ENCODE results near the gene METTL1.
A peak's percentile ranks its signal among the peaks of the same experiment; 100 is the strongest.

The METTL1 gene

DNA sequence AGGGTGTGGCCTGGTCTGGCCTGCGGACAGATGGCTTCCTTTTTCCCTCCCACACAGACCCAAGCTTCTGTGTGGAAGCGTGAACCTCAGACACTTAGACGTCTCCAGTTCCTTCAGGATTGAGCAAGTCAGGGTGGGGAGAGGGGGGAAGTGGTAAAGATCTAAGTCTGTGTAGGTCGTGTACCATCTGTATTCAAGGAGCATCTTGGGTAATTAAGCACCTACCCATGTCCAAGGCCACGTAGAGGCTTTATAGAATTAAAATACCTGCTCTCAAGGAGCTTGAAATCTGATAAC, 44.9 kb upstream of the METTL1 start:
- no peaks in the 10 kb centered on the region for H3K9me3 ChIP-seq (ENCODE audit: insufficient read depth, low read length, severe bottlenecking)
- no peak overlapping the region for H3K9ac ChIP-seq (ENCODE audit: low read depth, low read length)
- peaks cover 8% of the 10 kb centered on the region for H3K36me3 ChIP-seq (ENCODE audit: insufficient read depth, low read length)
- no peak for ATAC-seq (ENCODE audit: insufficient read depth, low read depth)
- no peak overlapping the region for H3K27ac ChIP-seq (ENCODE audit: low read length)
- H3K27me3 ChIP-seq (ENCODE audit: insufficient read depth, low read length, poor library complexity), result no peaks in the 10 kb centered on the region
- no peak overlapping the region for H2AFZ ChIP-seq (ENCODE audit: low read depth, low read length)
- no peaks in the 10 kb centered on the region for H3K4me1 ChIP-seq (ENCODE audit: insufficient read depth, low read length)
- 0 out of 2 replicates have a peak, but pooled peaks cover 3% of the 10 kb centered on the region for H4K20me1 ChIP-seq (ENCODE audit: insufficient read depth, low read length)
- H3K79me2 ChIP-seq (ENCODE audit: insufficient read depth, low read length), result no peaks in the 10 kb centered on the region
- H3K4me3 ChIP-seq (ENCODE audit: low read depth in 1 of 2, low read length in 2 of 2), result no peak overlapping the region
- DNase-seq, result no peak
- no peak overlapping the region for H3K4me2 ChIP-seq (ENCODE audit: insufficient read depth, low read length)
- TF ChIP-seq, protein P1, sequence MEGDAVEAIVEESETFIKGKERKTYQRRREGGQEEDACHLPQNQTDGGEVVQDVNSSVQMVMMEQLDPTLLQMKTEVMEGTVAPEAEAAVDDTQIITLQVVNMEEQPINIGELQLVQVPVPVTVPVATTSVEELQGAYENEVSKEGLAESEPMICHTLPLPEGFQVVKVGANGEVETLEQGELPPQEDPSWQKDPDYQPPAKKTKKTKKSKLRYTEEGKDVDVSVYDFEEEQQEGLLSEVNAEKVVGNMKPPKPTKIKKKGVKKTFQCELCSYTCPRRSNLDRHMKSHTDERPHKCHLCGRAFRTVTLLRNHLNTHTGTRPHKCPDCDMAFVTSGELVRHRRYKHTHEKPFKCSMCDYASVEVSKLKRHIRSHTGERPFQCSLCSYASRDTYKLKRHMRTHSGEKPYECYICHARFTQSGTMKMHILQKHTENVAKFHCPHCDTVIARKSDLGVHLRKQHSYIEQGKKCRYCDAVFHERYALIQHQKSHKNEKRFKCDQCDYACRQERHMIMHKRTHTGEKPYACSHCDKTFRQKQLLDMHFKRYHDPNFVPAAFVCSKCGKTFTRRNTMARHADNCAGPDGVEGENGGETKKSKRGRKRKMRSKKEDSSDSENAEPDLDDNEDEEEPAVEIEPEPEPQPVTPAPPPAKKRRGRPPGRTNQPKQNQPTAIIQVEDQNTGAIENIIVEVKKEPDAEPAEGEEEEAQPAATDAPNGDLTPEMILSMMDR (IDR thresholded peaks at IDR 0.05; ENCODE audit: borderline replicate concordance, extremely low read depth, low read length, poor library complexity, severe bottlenecking), result no peak
- TF ChIP-seq EZH2 (IDR thresholded peaks at IDR 0.05; ENCODE audit: borderline replicate concordance, low read depth, low read length, severe bottlenecking), result no peak

DNA sequence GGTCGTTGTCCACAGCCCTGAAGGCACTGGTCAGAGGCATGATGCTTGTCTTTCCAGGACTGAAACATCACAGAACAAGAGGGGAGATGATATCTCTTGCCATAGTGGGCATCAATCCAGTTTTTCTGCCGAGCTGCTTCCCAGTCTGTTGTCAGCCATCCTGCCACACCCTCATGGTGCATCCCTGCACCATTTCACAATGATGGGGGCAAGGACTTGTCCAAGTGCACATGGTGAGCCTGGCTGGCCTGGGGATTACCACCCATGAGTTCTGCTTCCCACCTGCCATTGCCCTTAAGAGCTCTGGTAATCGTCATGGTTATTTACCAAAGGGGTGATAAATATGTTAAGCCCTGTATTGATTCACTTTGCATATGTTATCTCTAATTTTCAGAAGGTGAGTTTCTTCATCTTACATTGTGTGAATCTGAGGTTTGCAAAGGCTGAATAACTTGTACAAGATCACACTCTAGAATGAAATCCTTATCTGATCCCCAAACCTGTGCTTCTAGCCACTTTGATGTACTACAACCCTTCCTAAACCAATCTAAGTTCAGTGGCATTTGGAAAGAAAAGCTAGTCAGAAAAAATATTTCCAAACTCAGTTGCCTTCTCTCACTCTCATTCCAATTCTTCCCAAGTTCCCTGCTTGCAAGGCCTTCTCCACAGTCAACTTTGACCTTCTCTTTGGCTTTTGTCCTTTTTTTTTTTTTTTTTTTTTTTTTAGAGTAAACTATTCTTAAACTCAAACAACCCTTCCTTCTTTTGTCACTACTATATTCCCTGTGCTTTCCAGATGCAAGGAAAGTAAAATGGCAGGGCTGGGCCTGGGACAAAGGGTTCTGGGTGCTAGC, 44.3 kb upstream of the METTL1 start:
- Histone ChIP-seq H4K20me1 (ENCODE audit: insufficient read depth, low read length) (0 out of 2 replicates have a peak, but pooled peaks cover 3% of the 10 kb centered on the region), H3K9ac (ENCODE audit: low read depth, low read length) (no peak overlapping the region), H3K4me3 (ENCODE audit: low read depth in 1 of 2, low read length in 2 of 2) (no peak overlapping the region), H3K4me1 (ENCODE audit: insufficient read depth, low read length) (no peaks in the 10 kb centered on the region), H3K27ac (ENCODE audit: low read length) (no peak overlapping the region), H3K4me2 (ENCODE audit: insufficient read depth, low read length) (no peak overlapping the region), H3K36me3 (ENCODE audit: insufficient read depth, low read length) (peaks cover 3% of the 10 kb centered on the region; the same call in 1 of the 2 replicates), H2AFZ (ENCODE audit: low read depth, low read length) (no peak overlapping the region), H3K27me3 (ENCODE audit: insufficient read depth, low read length, poor library complexity) (no peaks in the 10 kb centered on the region), H3K9me3 (ENCODE audit: insufficient read depth, low read length, severe bottlenecking) (no peaks in the 10 kb centered on the region), H3K79me2 (ENCODE audit: insufficient read depth, low read length) (no peaks in the 10 kb centered on the region)
- DNase-seq (no peak), ATAC-seq (ENCODE audit: insufficient read depth, low read depth) (no peak)
- TF ChIP-seq EZH2 (IDR thresholded peaks at IDR 0.05; ENCODE audit: borderline replicate concordance, low read depth, low read length, severe bottlenecking), result no peak
- TF ChIP-seq, protein P1 (IDR thresholded peaks at IDR 0.05; ENCODE audit: borderline replicate concordance, extremely low read depth, low read length, poor library complexity, severe bottlenecking), result no peak

DNA sequence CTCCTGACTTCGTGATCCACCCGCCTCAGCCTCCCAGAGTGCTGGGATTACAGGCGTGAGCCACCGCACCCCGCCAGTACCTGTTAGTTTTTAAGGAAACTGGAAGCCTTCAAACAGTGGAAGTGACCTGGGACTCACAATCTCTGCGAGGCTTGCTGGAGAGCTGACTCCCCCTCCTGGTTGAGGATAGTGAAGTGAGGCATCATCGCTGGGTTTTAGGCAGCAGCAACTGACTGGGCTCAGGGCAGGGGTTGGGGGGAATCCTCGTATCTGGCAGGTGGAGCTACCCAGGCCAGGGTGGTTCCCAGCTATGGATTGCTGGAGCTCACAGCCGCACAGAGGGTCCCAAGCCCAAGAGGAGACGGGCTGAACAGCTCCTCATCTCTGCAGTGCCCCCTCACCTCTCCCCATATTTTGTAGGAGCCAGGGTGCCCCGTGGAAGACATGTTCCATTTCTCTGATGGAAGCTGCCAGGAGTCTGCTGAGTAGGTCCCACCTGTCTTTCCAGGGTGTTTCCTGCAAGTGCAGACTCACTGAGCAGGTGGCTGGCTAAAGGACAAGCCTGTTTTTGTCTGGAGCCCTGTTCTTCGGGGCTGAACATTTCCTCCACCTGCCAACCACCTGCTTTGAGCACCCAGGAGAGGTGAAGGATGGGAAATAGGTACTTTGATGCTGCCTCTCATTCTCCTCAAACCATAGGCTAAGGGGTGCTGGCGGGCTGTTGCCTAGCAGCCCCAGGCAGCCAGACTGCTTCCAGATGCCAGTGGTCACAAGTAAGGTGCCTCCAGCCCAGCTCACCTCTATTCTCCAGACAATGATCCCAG, 43.5 kb upstream of the METTL1 start:
- Histone ChIP-seq H3K4me3 (ENCODE audit: low read depth in 1 of 2, low read length in 2 of 2) (no peak overlapping the region), H2AFZ (ENCODE audit: low read depth, low read length) (no peak overlapping the region), H3K79me2 (ENCODE audit: insufficient read depth, low read length) (no peaks in the 10 kb centered on the region), H3K27me3 (ENCODE audit: insufficient read depth, low read length, poor library complexity) (no peaks in the 10 kb centered on the region), H3K9ac (ENCODE audit: low read depth, low read length) (no peak overlapping the region), H3K27ac (ENCODE audit: low read length) (no peak overlapping the region), H3K4me2 (ENCODE audit: insufficient read depth, low read length) (no peak overlapping the region), H3K9me3 (ENCODE audit: insufficient read depth, low read length, severe bottlenecking) (no peaks in the 10 kb centered on the region), H3K36me3 (ENCODE audit: insufficient read depth, low read length) (no peaks in the 10 kb centered on the region), H4K20me1 (ENCODE audit: insufficient read depth, low read length) (no peaks in the 10 kb centered on the region), H3K4me1 (ENCODE audit: insufficient read depth, low read length) (no peaks in the 10 kb centered on the region)
- TF ChIP-seq, protein P1 (IDR thresholded peaks at IDR 0.05; ENCODE audit: borderline replicate concordance, extremely low read depth, low read length, poor library complexity, severe bottlenecking), result peak; percentile 22
- no peak for TF ChIP-seq EZH2 (IDR thresholded peaks at IDR 0.05; ENCODE audit: borderline replicate concordance, low read depth, low read length, severe bottlenecking)
- DNase-seq (no peak), ATAC-seq (ENCODE audit: insufficient read depth, low read depth) (0 out of 3 replicates have a peak, but pooled peaks have one; percentile 30)
